ENCODE results near the gene MTF1.
"Not testable (repeated sequence)": the region's sequence is repeated elsewhere in the genome, so short reads cannot be mapped to it uniquely, and the experiment has no call there.

MTF1 gene

GRCh38 chr1:37782491-37782890 lies 76.9 kb downstream of the MTF1 start:
- no peak for DNase-seq

- DNase-seq: no peak
Measured at GRCh38 chr1:37778654-37779053, 80.7 kb downstream of the MTF1 start.

GRCh38 chr1:37776946-37777516 lies 82.4 kb downstream of the MTF1 start:
- no peak for DNase-seq

- not testable (repeated sequence) for DNase-seq
Measured at GRCh38 chr1:37771440-37771839, 88.0 kb downstream of the MTF1 start.

GRCh38 chr1:37767488-37767887 lies 91.9 kb downstream of the MTF1 start:
- no peak for DNase-seq

- no peak for DNase-seq
Measured at GRCh38 chr1:37765916-37766664, 93.3 kb downstream of the MTF1 start.

GRCh38 chr1:37764888-37765441 lies 94.4 kb downstream of the MTF1 start, which contains the start of gene EPHA10:
Gene EPHA10, minus strand, starts transcription at chr1:37765120. Its CDS starts 54 bp downstream, at chr1:37765066.
- no peak for DNase-seq

- DNase-seq: no peak
Measured at GRCh38 chr1:37764414-37764825, 95.0 kb downstream of the MTF1 start.

- DNase-seq: no peak
Measured at GRCh38 chr1:37763791-37764413, 95.5 kb downstream of the MTF1 start.

- no peak for DNase-seq
Measured at GRCh38 chr1:37762516-37762915, 96.9 kb downstream of the MTF1 start.

GRCh38 chr1:37761416-37762095 lies 97.8 kb downstream of the MTF1 start:
- DNase-seq: no peak
